ENCODE data around the gene SHROOM3.

The SHROOM3 gene

DNA sequence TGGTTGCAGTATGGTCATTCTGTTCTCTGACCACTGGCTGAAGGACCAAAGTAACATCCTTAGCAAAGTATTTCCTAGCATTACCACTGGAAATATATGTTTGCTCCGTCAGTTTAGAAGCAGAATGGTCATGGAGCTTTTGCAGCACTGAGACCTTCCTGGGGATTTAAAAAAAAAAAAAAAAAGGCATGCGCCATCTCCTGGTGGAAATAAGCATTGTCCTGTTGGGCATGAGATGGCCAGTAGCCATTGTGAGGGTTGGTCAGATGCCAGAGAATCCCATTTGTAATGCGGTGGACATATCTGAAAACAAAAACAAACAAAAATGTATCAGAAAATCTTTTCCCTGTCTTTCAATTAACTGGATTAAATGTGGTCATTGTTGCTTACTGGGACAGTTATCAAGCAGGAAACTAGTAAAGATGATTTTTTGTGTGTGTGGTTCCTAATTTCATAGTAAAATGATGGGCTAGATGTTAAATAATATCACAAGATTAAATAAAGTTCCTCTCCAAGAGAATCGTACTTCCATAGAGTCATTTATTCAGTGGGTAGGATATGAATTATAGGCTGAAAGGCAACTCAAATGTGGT, 323.4 kb downstream of the SHROOM3 start:
- no peak for DNase-seq

DNA sequence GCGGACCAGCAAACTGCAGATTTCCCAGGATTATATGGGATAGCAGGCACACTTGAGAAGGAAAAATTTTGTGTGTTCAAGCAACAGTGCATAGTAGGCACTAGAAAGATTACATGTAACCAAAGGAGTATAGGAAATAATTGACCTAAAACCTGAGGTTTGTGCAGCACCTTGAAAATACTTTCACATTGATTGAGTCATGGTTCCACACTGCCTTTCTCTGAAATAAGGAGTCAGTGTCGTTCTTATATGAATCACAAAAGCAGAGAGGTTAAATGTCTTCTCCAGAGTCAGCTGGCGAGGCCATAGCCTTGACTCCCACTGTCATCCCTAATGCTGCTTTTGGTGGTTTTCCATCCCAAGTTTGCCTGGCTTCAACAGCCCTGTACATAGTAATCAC, 324.0 kb downstream of the SHROOM3 start:
- DNase-seq = no peak

DNA sequence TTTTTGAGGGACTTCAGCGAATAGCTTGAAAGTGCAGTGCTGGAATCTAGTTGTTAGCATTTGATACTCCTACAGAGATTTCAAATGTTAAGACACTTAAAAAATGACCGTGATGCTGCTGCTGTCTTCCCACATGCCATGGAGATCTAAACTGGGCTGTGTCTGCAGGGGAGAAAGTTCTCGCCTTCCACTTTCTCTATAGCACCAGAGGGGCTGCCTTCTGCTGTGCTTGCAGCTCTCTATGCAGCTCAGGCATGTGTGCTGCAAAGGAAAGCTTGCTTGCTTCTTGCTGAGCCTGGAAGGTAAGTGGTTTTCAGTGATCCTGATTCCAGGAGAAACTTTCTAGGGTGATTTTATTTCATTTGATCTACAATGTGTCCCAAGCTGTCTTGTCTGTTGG, 325.2 kb downstream of the SHROOM3 start:
- no peak for DNase-seq

DNA sequence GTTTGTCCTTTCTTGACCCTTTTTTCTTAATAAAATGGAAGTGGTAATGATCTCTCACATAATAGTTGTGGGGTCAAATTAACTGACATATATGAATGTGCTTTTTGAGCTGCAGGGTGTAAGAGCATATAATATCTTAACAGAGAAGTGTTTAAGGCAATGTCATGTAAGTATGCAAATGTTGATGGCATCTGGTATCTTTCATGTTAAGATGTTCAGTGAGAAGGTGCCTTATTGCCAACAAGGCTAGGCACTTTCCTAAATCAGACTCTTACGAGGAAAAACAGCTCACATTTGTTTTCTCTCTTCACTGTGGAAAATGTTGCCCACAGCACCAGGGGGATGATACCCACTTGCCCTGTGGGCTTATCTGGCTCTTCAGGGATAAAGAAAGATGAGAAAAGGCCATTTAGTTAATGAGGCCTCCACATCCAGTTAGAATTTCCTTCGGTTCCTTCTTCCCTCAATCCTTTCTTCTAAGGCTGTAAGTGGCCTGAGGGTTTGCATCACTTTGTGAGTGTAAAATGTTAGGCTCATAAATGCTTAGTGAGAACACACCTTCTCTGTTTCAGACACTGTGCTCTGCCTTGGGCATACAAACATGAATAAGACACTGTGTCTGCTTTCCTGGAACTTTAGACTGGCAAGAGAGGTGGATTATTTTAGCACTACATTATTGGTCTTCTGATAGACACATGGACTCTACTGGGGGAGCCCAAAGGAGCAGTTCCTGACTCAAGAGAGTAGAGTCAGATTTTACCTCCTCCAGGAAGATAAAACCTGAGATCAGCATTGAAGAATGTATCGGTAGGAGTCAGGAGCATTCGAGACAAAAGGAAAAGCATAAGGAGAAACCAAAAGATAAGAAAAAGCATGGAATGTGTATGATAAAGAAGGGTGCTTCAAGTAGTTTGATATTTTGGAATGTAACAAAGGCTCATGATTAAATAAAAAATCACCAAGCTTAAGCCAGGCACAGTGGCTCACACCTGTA, 327.4 kb downstream of the SHROOM3 start:
- no peak for DNase-seq

DNA sequence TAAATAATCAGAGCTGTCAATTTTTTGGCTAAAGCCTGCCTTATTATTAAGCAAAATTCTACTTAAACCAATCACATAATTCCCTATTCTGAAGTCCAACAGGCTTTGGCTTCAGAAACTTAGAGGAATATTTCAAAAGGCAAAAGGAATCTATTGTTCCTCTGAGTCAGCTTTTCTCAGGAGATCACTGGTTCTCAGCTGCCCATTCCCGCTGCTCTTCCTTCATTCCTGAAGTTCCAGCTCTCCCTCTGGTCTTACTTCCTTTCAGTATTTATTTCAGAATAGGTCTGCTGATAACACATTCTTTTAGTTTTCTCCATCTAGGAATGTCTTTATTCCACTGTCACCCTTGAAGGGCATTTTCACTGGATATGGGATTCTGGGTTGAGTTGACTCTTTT, 329.2 kb downstream of the SHROOM3 start:
- DNase-seq = no peak

DNA sequence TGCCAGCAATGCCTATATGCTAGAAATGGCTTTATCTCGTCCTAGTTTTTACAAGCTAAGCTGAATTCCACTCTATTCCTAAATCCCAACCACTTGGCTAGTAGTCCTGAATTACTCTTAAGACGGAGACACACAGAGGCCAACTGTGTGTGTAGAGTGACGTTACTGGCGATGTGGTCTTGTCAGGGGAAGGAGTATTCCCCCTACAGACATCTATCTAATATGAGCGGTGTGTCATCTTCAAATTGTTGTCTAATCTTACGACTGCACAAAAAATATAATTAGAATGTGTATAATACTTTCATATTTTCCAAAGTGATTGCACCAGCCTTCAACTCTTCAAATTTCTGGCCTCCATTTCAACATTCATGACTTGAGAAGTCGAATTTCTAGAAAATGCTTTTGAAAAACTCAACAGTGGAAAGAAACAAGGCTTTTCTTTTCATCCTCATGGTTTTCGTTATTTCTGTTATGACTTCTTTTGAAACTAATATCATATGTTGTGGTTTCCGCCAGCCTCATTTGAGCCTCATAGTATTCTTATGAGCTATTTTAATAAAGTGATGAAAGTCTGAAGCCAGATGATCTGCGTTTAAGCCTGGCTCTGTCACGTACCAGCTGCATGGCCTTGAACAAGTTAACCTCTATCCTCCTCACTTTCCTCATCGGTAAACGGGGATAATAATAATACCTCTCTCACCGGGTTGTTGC, 330.6 kb downstream of the SHROOM3 start:
- DNase-seq = no peak

DNA sequence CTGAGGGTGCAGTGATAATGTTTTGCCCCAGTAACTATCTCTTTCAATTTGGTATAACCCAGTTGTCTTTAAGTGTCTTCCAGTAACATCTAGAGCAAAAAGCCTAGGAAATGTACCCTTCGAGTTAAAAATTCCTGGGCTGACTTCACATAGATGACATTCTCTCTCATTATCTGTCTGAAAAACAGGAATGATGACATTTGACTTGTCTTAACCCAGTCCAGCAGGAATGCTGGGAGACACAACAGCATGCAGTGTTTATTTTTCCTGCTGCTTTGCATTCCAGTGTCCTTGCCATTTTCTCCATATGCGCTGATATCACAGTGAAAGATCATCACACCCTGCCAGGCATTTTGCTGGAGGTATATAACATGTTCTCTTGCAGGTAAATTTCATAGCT, 333.0 kb downstream of the SHROOM3 start:
- DNase-seq = no peak

DNA sequence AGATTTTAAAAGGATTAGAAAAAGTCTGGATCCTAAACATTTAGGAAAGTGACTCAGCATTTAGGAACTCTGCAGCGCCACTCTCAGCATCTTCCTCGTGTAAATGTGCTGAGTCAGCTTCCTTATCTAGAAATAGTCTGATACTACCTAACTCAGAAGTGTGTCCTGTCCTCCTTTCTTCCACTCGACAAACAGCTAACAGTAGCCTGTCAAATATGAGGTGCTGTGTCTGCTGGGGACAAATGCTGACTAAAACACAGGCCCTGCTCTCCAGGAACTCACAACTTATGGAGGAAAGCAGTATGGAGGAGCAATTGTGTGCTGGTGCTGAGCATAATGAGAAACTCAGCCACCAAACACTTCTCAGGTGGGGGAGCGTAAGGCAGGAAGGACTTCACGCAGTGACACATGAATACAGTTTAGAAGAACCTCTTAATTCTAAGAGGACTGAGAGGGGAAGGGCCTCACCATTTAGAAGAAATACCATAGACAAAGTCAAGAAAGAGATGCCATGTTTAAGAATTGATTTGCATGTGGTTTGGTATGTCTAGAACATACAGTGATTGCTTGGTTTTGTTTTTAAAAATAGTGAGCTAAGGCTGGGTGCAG, 337.6 kb downstream of the SHROOM3 start:
- DNase-seq = no peak

DNA sequence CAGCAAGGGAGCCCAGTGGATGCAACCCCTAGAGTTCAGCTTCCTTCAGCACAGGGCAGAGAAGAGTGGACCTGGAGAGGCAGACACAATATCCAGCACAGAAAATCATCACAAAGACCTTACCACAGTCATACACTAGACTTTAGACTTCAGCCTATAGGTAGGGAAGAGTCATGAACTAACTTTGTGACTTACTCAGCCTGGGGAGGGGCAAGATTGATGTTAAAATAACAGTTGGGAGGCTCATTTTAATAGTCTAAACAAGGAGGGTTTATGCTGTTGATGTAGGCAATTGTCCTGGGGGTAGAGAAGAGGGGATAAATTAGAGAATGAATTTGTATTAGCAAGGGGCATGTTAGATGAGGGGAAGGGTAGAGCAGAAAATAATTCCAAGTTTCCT, 338.7 kb downstream of the SHROOM3 start:
- DNase-seq = no peak

DNA sequence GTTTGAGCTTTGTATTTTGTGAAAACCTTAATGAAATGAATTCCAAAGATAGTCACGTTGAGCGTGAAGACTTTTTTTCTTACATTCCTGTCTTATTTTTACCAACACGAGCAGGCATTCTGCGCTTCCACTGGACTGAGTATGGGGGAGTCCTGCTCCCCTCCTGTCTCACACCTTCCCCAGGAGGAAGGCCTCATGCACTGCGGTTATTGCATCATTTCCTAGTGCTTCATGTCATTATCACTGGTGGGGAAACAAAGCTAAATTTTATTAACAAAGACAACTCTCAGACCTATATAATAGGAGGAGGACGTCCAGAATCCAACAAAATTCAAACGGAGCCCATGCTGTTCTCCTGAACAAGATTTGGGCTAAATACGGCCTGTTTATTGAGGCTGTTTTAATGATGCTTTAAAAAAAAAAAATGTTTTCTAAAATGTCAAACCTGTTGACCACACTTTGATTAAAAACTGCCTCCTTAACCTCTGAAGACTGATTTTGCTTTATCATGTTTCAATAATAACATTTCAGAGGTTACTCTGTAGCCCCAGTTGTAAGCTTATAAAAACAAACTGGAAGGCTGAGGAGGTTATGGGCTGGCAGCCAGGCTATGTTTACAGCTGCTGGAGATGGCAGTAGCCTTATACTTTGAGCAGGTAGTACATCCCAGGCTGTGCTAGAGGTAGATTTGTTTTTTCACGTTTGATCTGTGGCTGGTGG, 344.9 kb downstream of the SHROOM3 start:
- DNase-seq = no peak

DNA sequence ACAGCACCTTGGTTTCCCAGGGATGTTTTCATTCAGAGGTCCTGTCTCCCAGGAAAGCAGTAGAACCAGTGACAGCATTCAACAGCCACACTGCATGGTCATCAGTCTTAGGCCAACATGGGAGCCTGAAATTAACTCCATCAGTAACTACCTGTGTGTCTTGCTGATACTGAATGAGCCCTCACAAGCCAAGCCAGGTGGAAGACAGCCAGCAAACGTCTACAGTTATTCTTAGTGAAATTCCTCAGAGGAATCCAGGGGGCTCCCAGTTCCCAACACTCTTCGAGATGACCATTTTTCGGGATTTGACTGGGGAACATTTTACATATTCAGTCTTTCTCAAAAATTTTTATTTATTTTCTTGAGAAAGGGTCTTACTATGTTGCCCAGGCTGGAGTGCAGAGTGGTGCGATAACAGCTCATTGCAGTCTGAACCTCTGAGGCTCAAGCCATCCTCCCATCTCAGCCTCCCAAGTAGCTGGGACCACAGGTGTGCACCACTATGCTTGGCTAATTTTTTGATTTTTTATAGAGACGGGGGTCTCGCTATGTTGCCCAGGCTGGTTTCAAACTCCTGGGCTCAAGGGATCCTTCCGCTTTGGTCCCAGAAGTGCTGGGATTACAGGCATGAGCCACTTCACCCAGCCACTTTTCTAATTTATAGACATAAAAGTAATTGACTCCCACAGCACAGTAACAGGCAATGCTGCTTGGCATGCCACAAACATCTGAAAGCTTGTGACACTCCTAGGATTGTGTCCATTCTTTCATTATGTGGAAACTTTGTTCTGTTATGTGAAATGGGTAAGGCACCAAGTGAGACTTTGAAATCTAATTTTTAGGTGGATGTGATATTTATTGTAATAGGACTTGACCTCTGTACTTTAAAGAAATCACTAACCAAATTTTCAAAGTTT, 346.0 kb downstream of the SHROOM3 start:
- DNase-seq = no peak

DNA sequence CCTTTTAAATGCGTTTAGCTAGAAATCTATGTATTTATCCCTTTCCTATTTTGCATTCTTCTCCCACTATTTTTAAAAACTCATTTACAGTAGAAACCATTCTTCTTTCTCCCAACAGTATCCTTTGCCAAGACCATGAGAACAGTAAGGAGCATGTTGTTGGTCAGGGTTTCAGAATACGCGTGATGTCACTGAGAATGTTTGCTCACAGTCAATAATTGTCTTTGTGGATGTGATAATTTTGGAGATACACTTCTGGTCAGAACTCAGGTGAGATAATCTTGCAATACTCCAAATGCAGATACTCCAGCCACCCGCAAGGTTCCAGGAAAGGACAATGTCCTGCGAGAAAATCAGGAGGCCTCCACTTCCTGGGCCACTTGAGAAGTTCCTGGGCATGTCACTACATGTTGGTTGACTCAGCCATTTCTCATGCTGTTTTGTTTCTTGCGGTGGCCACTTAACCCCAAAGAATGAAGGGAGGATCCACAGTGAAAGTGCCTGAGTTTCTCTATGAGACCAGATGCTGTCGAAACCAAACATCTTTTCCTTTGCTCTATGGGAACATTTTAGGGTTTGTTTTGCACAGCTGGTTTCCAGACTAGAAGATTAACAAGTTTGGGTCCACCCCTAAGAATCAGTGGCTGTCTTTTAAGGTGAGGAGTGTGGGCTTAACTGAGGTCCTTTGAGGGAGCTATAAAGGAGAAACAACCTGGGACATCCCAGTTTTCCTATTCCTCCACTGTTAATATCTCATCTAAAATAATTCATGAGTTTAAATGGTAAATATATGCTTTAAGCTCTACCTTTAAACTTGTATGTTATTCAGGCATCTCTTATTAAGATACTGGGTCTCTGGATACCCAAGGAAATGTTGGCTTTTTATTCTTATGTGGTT, 346.9 kb downstream of the SHROOM3 start:
- no peak for DNase-seq

DNA sequence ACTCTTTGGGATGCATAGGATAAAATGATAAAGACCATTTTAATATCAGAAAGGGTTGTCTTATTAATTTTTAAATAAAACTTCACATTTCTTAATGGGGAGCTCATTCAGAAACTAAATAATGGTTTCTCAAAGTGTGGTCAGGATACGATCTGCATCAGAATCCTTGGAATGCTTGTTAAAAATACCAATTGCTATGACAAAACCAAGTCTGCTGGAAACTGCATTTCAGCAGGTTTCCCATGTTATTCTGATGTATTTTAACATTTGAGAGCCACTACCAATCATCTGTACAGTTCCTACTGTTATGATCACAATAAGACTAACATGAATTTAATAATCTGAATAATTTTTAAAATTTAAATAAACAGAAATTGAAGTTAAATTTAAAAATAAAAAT, 347.8 kb downstream of the SHROOM3 start:
- DNase-seq = no peak

DNA sequence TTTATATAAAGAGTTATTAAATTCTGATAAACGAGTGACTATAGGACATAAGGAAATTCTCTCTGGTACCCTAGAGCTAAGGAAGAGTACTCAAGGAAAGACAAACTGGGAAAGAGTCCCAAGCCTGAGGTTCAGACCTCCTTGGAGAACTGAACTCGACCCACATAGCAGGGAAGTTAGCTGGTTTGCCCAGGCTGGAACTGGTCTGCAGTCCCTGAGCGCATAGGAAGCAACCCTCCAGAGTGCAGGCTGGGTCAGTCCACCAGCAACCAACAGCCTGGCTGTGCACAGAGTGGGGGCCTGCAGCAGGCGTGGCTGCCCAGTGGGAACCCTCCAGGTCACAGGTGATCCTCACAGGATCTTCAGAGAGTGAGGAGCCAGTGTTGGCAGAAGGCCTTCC, 348.8 kb downstream of the SHROOM3 start:
- DNase-seq = no peak

DNA sequence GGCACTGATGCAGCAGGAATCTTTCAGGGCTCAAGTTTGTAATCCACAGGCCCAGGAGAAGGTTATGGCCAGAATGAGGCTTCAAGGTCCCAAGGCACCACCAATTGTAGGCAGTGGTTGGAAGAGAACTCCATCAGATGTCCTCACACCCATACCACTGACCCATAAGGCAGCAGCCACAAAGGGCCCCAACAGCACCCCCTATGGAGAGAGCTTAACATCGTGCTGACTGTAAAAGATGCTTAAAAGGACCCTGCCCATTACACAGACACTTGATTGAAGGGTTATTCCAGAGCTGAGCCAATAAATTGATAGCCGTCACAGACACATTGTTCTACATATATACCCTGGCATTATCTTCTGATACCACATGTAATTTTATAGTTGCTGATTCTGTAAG, 349.2 kb downstream of the SHROOM3 start:
- no peak for DNase-seq

DNA sequence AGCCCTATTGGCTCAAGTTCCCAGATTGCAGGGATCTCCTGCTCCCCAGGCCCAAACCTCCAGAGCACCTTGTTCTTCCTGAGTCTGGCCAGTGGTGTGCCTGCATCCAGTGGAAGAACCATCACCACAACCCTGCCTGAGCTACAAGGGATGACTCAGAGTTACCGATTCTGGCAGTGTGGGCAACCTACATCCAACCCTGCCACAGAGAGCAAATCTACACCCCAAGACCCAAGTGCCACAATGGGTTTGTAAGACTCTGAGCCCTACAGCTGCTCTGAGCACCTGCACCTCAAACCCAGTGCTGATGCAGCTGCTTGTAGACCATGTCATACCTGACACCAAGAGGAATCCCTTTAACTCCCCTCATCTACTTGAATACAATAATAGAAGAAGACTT, 352.9 kb downstream of the SHROOM3 start:
- DNase-seq = no peak

DNA sequence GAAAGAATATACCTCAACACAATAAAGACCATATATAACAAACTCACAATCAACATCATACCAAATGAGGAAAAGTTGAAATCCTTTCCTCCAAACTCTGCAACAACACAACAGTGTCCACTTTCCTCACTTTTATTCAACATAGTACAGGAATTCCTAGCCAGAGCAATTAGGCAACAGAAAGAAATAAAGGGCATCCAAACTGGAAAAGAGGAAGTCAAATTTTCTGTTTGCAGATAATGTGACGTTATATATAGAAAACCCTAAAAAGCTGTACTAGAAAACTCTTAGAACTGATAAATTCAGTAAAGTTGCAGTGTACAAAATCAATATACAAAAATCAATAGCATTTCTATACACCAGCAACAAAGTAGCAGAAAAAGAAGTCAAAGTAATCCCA, 355.3 kb downstream of the SHROOM3 start:
- DNase-seq = no peak

DNA sequence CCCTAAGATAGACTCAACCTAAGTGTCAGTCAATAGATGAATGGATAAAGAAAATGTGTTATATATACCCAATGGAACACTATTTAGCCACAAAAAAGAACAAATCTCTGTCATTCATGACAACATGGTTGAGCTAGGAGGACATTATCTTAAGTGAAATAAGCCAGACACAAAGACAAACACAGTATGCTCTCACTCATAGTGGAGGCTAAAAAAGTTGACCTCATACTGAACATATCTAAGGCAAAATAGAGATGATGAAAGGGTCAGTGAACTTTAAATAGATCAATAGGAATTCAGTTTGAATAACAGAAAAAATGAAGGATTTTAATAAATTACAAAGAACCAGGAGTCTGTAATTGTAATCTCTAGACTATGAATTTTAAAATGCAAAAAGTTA, 356.4 kb downstream of the SHROOM3 start:
- no peak for DNase-seq

DNA sequence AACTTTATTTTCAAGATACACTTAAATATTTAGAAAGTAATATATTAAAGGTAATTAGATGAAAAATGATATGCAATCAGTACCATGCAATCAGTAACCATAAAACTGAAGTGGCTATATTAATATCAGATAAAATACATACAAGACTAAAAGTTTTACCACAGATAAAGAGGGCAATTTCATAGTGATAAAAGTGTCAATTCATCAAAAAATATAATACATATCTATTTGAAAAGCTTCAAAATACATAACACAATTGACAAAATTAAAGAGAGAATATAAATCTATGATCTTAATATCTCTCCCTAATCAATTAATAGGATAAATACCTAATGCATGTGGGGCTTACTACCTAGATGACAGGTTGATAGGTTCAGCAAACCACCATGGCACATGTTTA, 357.4 kb downstream of the SHROOM3 start:
- no peak for DNase-seq

DNA sequence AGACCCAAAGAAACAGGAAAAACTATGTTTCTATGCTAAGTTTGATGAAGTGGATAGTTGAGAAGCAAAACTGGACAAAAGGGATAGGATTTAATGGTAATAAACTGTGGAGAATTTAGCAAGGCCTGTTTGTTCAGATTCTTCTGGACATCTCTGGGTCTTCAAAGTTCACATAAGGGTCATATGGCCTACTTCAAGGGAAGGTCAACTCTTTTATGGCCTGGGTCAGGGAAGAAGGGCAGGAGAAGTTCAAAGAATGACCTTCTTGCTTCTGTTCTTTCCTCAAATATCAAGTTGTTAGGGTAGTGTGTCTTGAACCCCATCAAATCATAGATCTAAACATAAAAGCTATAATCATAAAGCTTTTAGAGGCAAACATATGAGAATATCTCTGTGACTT, 360.2 kb downstream of the SHROOM3 start:
- DNase-seq = no peak

DNA sequence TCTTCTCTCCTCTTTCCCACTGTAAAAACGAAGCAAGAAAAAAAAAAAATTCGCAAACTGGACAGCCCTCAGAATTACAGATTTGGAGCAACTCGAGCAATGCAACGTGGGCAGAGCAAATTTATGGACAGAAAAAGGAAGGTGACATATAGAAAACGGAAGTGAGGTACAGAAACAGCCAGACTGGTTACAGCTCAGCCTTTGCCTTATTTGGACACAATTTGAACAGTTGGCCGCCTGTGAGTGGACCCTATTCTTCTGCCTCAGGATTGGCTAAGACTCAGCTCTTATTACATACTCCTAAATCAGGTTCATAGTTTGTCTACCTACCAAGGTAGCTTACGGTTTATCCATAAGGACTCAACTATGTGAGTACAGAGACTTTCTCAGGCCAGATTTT, 364.1 kb downstream of the SHROOM3 start:
- no peak for DNase-seq
